Activated CD4-positive, alpha-beta memory T cell treated with anti-CD3 and anti-CD28 coated beads for 36 hours (primary cell): ENCODE results near the gene ADCYAP1R1. TPM values are rescaled to one million over a fixed set of nuclear protein-coding genes. Genes with fewer than 3 reads are reported as not detected.

ENCODE experiments used
- CTCF ChIA-PET: fragments of 350-600 bp; sonication (Branson Sonifier 250); formaldehyde crosslinking; loops from one replicate; lab custom pipeline; 2021; ENCODE audit warnings: antibody characterized with exemption, inconsistent platforms; lab: Charles Lee
- POLR2A ChIA-PET: fragments of 350-600 bp; sonication (Branson Sonifier 250); formaldehyde crosslinking; loops from one replicate; lab custom pipeline; 2021; ENCODE audit warnings: antibody characterized with exemption; lab: Charles Lee
- DNase-seq: peaks from one replicate; pipeline ENCODE4 v3.0.0-alpha.2; 2020
- H3K27ac Mint-ChIP-seq: one replicate; pipeline ENCODE4 v1.8.0; 2021; ENCODE audit warnings: mixed read lengths
- H3K27me3 Mint-ChIP-seq: one replicate; pipeline ENCODE4 v1.8.0; 2021; ENCODE audit warnings: mixed read lengths
- H3K36me3 Mint-ChIP-seq: one replicate; pipeline ENCODE4 v1.8.0; 2021; ENCODE audit warnings: mixed read lengths
- H3K4me1 Mint-ChIP-seq: one replicate; pipeline ENCODE4 v1.8.0; 2021; ENCODE audit warnings: low read depth, mixed read lengths
- H3K4me3 Mint-ChIP-seq: one replicate; pipeline ENCODE4 v1.8.0; 2021; ENCODE audit warnings: mild to moderate bottlenecking, mixed read lengths
- H3K9me3 Mint-ChIP-seq: one replicate; pipeline ENCODE4 v1.8.0; 2021; ENCODE audit warnings: mixed read lengths
- intact Hi-C: fragments of 100-400 bp; cut with micrococcal nuclease; formaldehyde crosslinking; loops from one replicate; pipeline ENCODE4 v1.15.1; 2023
- total RNA-seq, 2 experiments: library from RNA; stranded (reverse); gene quantifications; one replicate each; pipeline ENCODE4 v1.2.3, GENCODE V29; 2021

The ADCYAP1R1 gene
- total RNA-seq, 2 experiments from 2014 or later: not detected

DNA sequence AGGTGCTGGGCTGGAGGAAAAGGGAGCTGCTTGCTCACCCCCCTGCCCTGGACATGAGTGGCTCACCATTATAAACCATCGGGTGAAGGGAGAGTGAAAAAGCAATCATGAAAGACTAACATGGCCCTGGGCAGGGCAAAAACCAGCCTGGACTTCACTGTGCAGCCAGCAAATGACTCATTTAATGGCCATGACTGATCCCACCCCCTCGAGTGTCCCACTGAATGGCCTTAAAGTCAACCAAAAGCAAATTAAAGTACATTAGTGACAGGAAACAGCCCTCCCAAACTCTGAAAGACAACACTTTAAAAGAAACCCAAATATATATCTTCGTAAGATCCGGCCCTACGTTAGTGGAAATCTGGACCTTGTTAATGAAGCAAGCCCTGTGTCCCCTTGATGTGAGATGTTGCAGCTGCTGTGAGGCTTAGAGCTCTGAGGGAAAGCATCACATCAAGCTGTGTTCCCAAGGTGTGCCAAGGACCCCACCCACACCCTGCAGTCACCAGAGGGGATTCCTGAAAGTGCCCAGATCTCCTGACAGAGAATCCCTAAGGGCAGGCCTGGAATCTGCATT lies 31.2 kb downstream of the ADCYAP1R1 start:
- no peak for DNase-seq
- ChIA-PET POLR2A (no interaction called here), CTCF (no interaction called here)
- intact Hi-C loops: no loop called here
- Mint-ChIP-seq H3K27me3 (peaks cover 2% of the 10 kb centered on the region), H3K36me3 (no peaks in the 10 kb centered on the region), H3K27ac (no peak overlapping the region), H3K4me3 (no peak overlapping the region), H3K9me3 (no peaks in the 10 kb centered on the region), H3K4me1 (peaks cover 2% of the 10 kb centered on the region)

DNA sequence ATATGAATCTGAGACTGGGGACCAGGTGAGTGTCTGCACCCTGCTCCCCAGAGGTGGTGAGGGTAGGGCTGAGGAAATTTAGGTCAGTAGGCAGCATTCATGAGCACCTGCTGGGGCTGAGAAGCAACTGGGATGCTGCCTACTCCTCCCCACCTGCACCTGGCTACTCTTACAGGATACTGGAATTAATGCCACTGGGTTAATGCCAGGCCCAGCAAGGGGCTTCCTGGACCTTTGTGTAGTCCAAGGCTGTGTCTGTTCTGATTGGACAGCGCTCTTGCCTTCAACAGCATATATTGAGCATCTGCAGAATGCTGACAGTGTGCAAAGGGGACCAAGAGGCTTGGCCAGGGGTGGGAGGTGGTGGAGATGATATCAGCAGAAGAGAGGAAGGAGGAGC lies 32.1 kb downstream of the ADCYAP1R1 start:
- intact Hi-C loops: no loop called here
- peaks cover 2% of the 10 kb centered on the region for H3K27me3 Mint-ChIP-seq
- H3K36me3 Mint-ChIP-seq: no peaks in the 10 kb centered on the region
- H3K9me3 Mint-ChIP-seq: no peaks in the 10 kb centered on the region
- DNase-seq: no peak
- no peak overlapping the region for H3K4me3 Mint-ChIP-seq
- H3K4me1 Mint-ChIP-seq: peaks cover 2% of the 10 kb centered on the region
- no peak overlapping the region for H3K27ac Mint-ChIP-seq
- ChIA-PET CTCF (no interaction called here), POLR2A (no interaction called here)

DNA sequence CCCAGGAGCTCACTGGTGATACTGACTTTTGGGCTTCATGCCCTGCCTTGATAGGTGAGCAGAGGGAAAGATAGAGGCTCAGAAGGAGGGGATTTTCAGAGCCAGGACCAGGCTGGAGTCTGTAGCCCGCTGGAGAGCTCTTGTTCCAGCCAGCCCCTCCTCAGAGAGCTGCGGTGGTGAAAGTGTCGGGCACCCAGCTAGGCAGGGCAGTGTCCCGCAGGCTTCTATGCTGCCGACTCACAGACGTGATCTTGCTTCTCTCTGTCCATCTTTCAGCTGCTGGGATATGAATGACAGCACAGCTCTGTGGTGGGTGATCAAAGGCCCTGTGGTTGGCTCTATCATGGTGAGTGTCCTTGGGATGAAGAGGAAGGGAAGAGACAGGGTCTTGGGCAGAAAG lies 35.2 kb downstream of the ADCYAP1R1 start:
- Mint-ChIP-seq H3K4me1 (peaks cover 2% of the 10 kb centered on the region), H3K27ac (no peak overlapping the region), H3K4me3 (no peak overlapping the region), H3K27me3 (no peaks in the 10 kb centered on the region), H3K36me3 (no peaks in the 10 kb centered on the region), H3K9me3 (no peaks in the 10 kb centered on the region)
- intact Hi-C loops: no loop called here
- ChIA-PET CTCF (interaction anchor here (0.7 kb wide), 1 partner anchor 104 kb away, joined by 3 read pairs; no protein-coding TSS in a partner anchor), POLR2A (no interaction called here)
- DNase-seq: no peak

DNA sequence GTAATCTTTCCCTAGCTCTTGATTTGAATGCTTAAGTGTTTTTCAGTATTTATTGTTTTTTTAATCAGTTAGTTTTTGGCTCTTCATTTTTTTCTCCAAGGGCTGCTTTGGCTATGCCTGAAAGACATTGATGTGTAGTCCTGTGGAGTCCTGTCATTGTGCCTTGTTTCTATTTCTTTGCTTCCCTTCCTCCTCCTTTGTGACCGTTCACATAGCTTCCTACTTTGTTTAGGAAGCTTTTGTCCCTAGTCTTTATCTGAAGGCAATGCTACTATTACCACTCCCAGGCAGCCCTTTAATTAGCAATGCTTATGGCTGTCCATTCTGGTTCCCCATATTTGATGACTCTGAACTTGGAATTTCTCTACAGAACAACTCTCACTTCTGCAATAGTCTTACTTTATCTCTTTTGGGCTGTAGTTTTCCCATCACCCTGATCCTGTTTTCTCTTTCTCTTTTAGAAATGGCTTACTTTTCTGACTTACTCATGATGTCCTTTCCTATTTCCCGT lies 39.9 kb downstream of the ADCYAP1R1 start:
- no peaks in the 10 kb centered on the region for H3K27me3 Mint-ChIP-seq
- intact Hi-C loops: no loop called here
- no peak overlapping the region for H3K27ac Mint-ChIP-seq
- no peaks in the 10 kb centered on the region for H3K4me1 Mint-ChIP-seq
- H3K9me3 Mint-ChIP-seq: no peaks in the 10 kb centered on the region
- DNase-seq: no peak
- POLR2A ChIA-PET: no interaction called here
- H3K4me3 Mint-ChIP-seq: no peak overlapping the region
- CTCF ChIA-PET: no interaction called here
- H3K36me3 Mint-ChIP-seq: no peaks in the 10 kb centered on the region

DNA sequence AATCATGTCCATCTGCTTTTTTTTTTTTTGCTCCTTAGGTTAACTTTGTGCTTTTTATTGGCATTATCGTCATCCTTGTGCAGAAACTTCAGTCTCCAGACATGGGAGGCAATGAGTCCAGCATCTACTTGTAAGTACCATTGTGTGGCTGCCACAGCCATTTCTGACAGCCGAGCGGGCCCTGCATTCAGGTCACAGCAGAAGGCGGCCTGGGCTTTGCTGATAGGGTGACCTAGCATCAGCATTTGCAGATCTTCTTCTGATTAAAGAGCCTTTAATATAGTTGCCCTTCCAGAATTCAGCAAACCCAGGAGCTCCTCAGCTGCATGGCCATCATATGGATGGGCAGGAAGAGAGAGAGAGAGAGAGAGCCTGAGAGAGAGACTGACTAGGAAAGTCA lies 40.5 kb downstream of the ADCYAP1R1 start:
- H3K4me3 Mint-ChIP-seq: no peak overlapping the region
- no peak overlapping the region for H3K27ac Mint-ChIP-seq

DNA sequence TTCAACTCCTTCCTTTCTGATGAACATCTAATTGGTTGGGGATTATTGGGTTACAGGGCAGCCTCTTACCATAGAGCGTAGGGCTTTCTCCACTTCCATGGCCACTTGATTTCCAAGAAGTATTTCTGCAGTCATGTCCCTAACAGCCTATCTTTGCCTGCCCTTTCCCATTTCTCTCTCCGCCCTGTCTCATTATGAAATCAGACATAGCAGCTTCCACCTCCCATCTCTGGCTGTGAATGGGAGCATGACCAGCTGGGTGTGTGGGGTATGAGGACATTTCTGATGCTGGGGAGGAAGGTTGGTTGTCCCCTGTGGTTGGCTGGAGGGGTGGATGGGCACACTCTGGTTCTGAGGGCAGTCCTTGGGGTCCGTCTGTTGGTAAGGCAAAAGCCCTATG lies 41.2 kb downstream of the ADCYAP1R1 start:
- H3K27me3 Mint-ChIP-seq: no peaks in the 10 kb centered on the region
- H3K36me3 Mint-ChIP-seq: no peaks in the 10 kb centered on the region
- intact Hi-C loops: no loop called here
- no peaks in the 10 kb centered on the region for H3K4me1 Mint-ChIP-seq
- no peak overlapping the region for H3K4me3 Mint-ChIP-seq
- no peaks in the 10 kb centered on the region for H3K9me3 Mint-ChIP-seq
- CTCF ChIA-PET: interaction anchor here (1.9 kb wide), 1 partner anchor 29 kb away, joined by 5 read pairs; no protein-coding TSS in a partner anchor
- no peak overlapping the region for H3K27ac Mint-ChIP-seq
- no peak for DNase-seq
- POLR2A ChIA-PET: no interaction called here

More for the DNA sequence above, 40.5 kb downstream of the ADCYAP1R1 start:
- Mint-ChIP-seq H3K9me3 (no peaks in the 10 kb centered on the region), H3K4me1 (no peaks in the 10 kb centered on the region), H3K36me3 (no peaks in the 10 kb centered on the region), H3K27me3 (no peaks in the 10 kb centered on the region)
- intact Hi-C loops: no loop called here
- ChIA-PET POLR2A (no interaction called here), CTCF (interaction anchor here (1.9 kb wide), 1 partner anchor 30 kb away, joined by 5 read pairs; no protein-coding TSS in a partner anchor)
- DNase-seq: no peak

DNA sequence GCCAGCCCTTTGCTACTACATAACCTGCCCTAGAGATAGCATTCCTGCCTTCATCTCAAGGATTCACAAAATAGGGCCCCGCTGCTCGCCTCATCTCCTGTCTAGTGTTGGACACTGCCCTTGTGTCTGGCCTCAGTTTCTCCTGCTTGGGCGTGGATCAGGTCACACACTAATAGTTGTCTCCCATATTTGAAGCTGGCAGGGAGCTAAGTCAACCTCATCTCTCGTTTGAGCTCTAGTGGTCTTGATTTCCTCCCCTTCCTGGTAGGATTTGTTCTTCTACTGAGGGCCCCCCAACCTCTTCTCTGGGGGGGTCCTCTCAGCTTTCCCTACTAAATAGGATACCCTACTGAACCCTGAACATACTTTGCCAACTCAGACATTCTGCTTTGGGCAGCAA lies 42.2 kb downstream of the ADCYAP1R1 start:
- H3K27me3 Mint-ChIP-seq: no peaks in the 10 kb centered on the region
- no peak overlapping the region for H3K27ac Mint-ChIP-seq
- H3K36me3 Mint-ChIP-seq: no peaks in the 10 kb centered on the region
- POLR2A ChIA-PET: no interaction called here
- CTCF ChIA-PET: interaction anchor here (1.1 to 1.9 kb wide), 2 partner anchors 28 to 111 kb away, joined by 5 read pairs; no protein-coding TSS in a partner anchor
- DNase-seq: no peak
- no peaks in the 10 kb centered on the region for H3K9me3 Mint-ChIP-seq
- intact Hi-C loops: no loop called here
- no peaks in the 10 kb centered on the region for H3K4me1 Mint-ChIP-seq
- H3K4me3 Mint-ChIP-seq: no peak overlapping the region

DNA sequence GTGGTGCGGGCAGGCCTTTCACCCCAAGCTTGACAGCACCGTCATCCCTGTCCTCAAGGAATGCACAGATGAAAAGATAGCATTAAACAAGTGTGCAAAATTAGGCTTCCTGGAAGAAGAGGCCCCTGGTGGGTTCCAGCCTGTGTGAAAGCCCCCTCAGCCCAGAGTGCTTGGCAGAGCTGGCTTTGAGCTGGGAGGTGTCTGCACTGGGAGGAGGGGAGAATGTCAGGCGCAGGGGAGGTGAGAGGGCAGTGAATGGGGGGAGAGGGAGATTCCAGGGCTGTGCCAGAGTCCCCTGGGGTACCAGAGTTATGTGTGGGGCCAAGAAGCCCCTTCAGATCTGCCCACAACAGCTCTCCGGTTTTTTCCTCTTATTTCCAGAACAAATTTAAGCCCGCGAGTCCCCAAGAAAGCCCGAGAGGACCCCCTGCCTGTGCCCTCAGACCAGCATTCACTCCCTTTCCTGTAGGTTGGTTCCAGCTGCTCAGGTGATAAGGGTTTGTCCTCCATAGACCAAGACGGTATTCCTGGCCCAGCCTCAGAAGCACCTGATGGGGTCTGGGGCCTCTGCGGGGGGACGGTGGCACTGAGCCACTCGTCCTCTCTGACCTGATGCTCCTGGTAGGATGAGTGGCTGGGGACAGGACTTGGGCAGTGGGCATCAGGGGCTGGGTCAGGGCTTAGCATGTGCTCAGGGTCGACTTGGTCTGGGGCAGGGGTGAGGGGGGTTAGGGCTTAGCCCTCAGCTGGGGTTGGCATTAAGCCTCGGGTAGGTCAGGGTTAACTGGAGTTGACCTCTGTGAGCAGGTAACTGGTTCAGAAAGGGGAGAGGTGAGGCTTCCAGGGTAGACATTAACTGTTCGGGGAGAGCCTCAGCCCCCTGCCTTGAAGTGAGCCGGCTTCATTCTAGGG lies 43.4 kb downstream of the ADCYAP1R1 start:
- Mint-ChIP-seq H3K4me1 (no peaks in the 10 kb centered on the region), H3K27me3 (no peaks in the 10 kb centered on the region), H3K36me3 (no peaks in the 10 kb centered on the region), H3K4me3 (no peak overlapping the region), H3K27ac (no peak overlapping the region), H3K9me3 (no peaks in the 10 kb centered on the region)
- intact Hi-C loops: no loop called here
- ChIA-PET CTCF (interaction anchor here (1.1 kb wide), 1 partner anchor 112 kb away, joined by 5 read pairs; no protein-coding TSS in a partner anchor), POLR2A (no interaction called here)
- no peak for DNase-seq

DNA sequence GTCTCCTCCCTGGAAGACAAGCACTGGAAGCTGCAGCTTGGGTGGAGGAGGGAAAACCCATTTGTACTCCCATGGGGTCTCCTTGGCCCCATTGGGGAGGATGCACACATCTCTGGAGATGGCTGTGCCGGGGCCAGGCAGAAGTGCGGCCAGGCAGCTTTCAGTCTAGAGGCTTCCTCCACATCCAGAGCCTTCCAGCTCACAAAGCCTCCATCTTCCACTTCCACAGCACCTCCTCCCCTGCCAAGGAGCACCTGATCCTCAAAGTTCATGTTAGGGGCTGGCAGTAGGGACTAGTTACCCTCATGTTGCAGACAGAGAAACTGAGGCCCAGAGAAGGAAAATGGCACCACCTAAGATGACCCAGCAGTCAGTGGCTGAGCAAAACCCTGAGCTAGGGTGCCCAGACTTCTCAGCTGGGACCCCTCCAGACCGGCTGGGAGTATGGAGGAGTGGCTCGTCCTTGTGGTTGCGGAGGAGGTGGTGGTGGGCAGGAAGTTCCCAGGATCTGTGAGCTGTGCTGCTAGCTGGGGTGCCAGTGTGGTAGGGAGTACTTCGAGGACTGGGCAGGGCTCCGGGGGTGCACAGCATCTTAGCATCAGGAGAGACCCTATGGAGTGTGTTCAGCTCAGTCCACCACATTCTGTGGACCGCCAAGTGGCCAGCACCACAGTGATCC lies 44.2 kb downstream of the ADCYAP1R1 start:
- Mint-ChIP-seq H3K4me1 (no peaks in the 10 kb centered on the region), H3K4me3 (no peak overlapping the region), H3K27me3 (no peaks in the 10 kb centered on the region), H3K36me3 (no peaks in the 10 kb centered on the region), H3K27ac (no peak overlapping the region), H3K9me3 (no peaks in the 10 kb centered on the region)
- intact Hi-C loops: no loop called here
- ChIA-PET CTCF (no interaction called here), POLR2A (no interaction called here)
- no peak for DNase-seq

DNA sequence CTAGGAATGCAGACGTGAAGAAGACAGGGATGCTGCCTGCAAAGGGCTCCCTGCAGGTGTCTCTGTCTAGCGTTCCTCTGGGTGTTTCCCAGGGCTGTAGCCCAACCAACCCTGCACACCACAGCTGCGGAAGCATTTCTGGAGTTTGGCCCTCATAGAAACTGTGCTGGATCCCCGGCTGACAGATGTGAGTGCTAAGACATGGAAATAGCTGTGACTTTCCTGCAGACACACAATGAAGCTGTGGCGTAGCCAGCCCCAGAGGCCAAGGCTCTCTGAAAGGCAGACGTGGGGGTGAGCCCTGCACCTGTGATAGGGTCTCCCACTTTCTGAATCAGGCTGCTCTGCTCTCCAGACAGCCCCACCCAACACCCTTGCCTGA lies 44.8 kb downstream of the ADCYAP1R1 start:
- ChIA-PET POLR2A (no interaction called here), CTCF (interaction anchor here (0.8 kb wide), 1 partner anchor 36 kb away, joined by 3 read pairs; no protein-coding TSS in a partner anchor)
- Mint-ChIP-seq H3K9me3 (no peaks in the 10 kb centered on the region), H3K4me1 (no peaks in the 10 kb centered on the region), H3K27ac (no peak overlapping the region), H3K4me3 (no peak overlapping the region), H3K27me3 (no peaks in the 10 kb centered on the region), H3K36me3 (no peaks in the 10 kb centered on the region)
- intact Hi-C loops: no loop called here
- DNase-seq: no peak

DNA sequence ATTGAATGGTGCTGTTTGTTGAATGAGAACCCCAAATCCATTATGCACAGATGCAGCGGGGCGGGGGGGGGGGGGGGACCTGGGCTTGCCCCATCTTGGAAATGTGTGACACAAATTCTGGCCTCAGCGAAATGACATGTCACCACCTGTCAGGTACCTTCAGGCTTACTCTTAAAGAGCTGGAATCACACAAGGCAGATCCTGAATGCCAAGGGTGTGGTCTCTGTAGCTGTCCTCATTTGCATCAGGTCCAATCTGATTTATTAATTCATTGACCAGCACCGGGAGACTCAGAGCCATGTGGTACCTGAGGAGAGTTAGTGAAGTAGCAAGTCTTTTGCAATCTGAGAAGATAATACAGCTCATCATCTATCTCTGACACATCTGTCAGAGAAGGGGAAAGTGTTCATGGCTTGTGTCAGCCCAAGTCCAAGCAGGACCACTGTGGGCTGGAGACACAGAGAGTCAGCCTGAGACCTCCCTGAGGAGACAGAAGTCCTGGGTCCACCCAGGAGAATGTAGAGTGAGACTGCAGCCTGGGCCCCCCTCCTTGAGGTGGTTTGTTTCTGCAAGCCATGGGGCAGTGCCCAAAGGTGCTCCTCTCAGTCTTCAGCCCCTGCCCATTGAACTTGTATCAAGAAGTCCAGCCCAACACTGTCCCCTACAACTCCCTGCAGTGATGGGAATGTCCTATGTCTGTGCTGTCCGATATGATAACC lies 46.7 kb downstream of the ADCYAP1R1 start:
- CTCF ChIA-PET: no interaction called here
- intact Hi-C loops: no loop called here
- no peak for DNase-seq
- H3K36me3 Mint-ChIP-seq: no peaks in the 10 kb centered on the region
- H3K27me3 Mint-ChIP-seq: no peaks in the 10 kb centered on the region
- POLR2A ChIA-PET: no interaction called here
- H3K4me1 Mint-ChIP-seq: no peaks in the 10 kb centered on the region
- H3K27ac Mint-ChIP-seq: no peak overlapping the region
- no peaks in the 10 kb centered on the region for H3K9me3 Mint-ChIP-seq
- H3K4me3 Mint-ChIP-seq: no peak overlapping the region
